Gastroesophageal sphincter (tissue), 4 donors: ENCODE data around the gene GALNT5. TPM values are rescaled to one million over a fixed set of nuclear protein-coding genes. Genes with fewer than 3 reads are reported as not detected.
A peak's percentile ranks its signal among the peaks of the same experiment; 100 is the strongest.

ENCODE experiments used
- ATAC-seq: fragments of 150-250 bp; one replicate; pipeline ENCODE4 v1.9.1; 2016; ENCODE audit warnings: mild to moderate bottlenecking, moderate library complexity
- H3K27ac ChIP-seq, 4 donors: fragments of 200-600 bp; sonication (generic) in 3 of 4; 1 replicate in 3 of 4; 2 replicates in 1 of 4; pipeline ENCODE4 v1.5.1; 2016 to 2019
- H3K27me3 ChIP-seq: fragments of 200-600 bp; sonication (generic); one replicate; pipeline ENCODE4 v1.5.1; 2019
- H3K36me3 ChIP-seq, 2 donors: fragments of 200-600 bp; sonication (generic); one replicate each; pipeline ENCODE4 v1.5.1; 2019; ENCODE audit warnings: control low read depth in 1 of 2
- H3K4me1 ChIP-seq, 3 donors: fragments of 200-600 bp; sonication (generic); 1 replicate in 2 of 3; 2 replicates in 1 of 3; pipeline ENCODE4 v1.5.1; 2016 to 2019; ENCODE audit warnings: control low read depth in 2 of 3
- H3K4me3 ChIP-seq, 2 donors: fragments of 200-600 bp; sonication (generic); one replicate each; pipeline ENCODE4 v1.5.1; 2019; ENCODE audit warnings: mild to moderate bottlenecking in 1 of 2, moderate library complexity in 1 of 2
- H3K9me3 ChIP-seq, 3 donors: fragments of 200-600 bp; sonication (generic); one replicate each; pipeline ENCODE4 v1.5.1; 2017 to 2019; ENCODE audit warnings: control low read depth in 2 of 3
- CTCF ChIP-seq, 4 experiments: fragments of 200-600 bp in 2 of 4; fragments of 450-650 bp in 2 of 4; sonication (generic) in 1 of 4; IDR thresholded peaks; one replicate each; pipeline ENCODE4 v1.5.1; 2017 to 2019; ENCODE audit warnings: antibody characterized with exemption in 4 of 4, mild to moderate bottlenecking in 2 of 4, moderate library complexity in 2 of 4
- EP300 ChIP-seq: sonication (generic); formaldehyde crosslinking; IDR thresholded peaks from one replicate; pipeline ENCODE4 v1.6.1; 2017; ENCODE audit warnings: antibody characterized with exemption, mild to moderate bottlenecking
- POLR2A ChIP-seq, 2 donors: fragments of 450-650 bp; IDR thresholded peaks; one replicate each; pipeline ENCODE4 v1.6.1; 2017; ENCODE audit warnings: antibody characterized with exemption in 2 of 2, mild to moderate bottlenecking in 2 of 2, moderate library complexity in 1 of 2
- POLR2AphosphoS5 ChIP-seq: sonication (generic); formaldehyde crosslinking; IDR thresholded peaks from one replicate; pipeline ENCODE4 v1.6.1; 2017; ENCODE audit warnings: antibody characterized with exemption
- WGBS, 2 donors: methylation state at CpG; one replicate each; pipeline ENCODE4 v1.1.5; 2018; ENCODE audit warnings: low coverage in 1 of 2; 5-methylcytosine and 5-hydroxymethylcytosine counted together
- total RNA-seq, 4 donors: library from RNA; depleted of rRNA; stranded (reverse); fragments of >200 nt; gene quantifications; one replicate each; pipeline ENCODE4 v1.1.0, GENCODE V29; 2016

GALNT5 gene
- total RNA-seq, 4 donors from 2014 or later, result under 0.01 to 0.89 (median 0.24) TPM

DNA sequence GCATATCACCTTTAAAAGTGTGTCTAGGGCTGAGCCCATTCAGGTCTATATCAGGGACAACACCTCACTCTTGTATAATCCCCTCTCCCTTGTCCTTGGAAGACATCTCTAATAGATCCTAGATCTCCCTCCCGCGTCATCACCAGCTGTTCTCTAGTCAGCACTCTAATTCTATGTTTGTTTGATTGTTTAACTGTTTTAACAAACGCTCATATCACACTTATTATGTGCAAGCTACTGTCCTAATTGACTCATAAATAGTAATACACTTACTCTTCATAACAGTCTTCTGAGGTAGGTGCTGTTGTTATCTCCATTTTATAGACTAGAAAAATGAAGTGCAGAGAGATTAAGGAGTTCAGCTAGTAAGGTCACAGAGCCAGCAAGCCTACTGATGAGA lies 69.7 kb downstream of the GALNT5 start:
- Histone ChIP-seq H3K4me3 (no peak overlapping the region), H3K4me1 (no peaks in the 10 kb centered on the region), H3K36me3 (no peaks in the 10 kb centered on the region), H3K27me3 (no peaks in the 10 kb centered on the region), H3K9me3 (no peaks in the 10 kb centered on the region), H3K27ac (no peak overlapping the region)
- 80 to 89% methylated on average over 3 of the region's 3 CpGs for WGBS, 2 donors
- ATAC-seq, result no peak
- TF ChIP-seq POLR2AphosphoS5 (no peak), CTCF (IDR thresholded peaks at IDR 0.05) (no peak), EP300 (no peak), POLR2A (IDR thresholded peaks at IDR 0.05) (no peak)

DNA sequence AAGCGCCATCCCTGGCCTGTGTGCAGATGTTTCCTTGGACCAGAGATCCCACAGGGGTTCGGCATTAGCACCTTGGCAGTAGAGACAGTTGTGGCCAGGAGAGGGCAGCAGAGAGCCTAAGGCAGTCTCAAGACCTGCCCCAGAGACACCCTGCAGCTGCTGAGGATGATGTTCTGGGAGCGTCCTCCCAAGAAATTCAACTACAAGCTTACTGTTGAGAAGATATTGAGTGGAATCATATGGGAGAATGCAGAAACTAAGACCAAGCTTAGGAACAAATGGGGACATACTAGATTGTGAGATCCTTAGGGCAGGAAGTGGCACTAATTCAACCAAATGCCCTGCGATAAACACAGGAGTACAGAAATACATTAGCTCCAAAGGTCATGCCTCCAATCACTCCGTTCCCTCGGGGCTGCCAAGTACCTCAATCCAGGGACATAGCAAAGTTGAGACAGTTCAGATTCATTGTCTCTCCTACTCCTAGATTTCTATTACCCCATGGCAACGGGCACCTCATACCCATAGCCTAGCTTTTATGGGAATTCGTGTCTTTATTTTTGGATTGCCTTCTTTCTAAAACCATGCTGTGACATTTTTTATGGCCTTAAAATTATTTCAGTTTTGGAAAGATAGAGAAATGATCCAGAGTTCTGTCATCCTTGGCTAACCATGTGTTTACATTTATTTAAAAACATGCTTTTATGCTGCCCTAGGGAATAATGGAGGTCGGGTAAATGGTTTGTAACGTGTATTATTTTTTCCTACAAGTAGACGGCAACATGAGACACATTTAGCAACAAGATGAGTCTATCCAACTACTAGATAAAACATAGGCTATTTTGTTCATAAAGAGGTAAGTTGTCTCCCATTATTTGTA lies 70.4 kb downstream of the GALNT5 start:
- H3K4me1 ChIP-seq, result no peaks in the 10 kb centered on the region
- H3K36me3 ChIP-seq, result no peaks in the 10 kb centered on the region
- 27 to 28% methylated on average over 10 to 11 of the region's 11 CpGs for WGBS, 2 donors
- H3K27ac ChIP-seq, result no peak overlapping the region
- ATAC-seq, result peak; percentile 66
- H3K27me3 ChIP-seq, result no peaks in the 10 kb centered on the region
- no peak overlapping the region for H3K4me3 ChIP-seq
- no peaks in the 10 kb centered on the region for H3K9me3 ChIP-seq
- TF ChIP-seq CTCF (IDR thresholded peaks at IDR 0.05), result peak; percentile 56 to 94 (median 59)
- TF ChIP-seq POLR2AphosphoS5, result no peak

GRCh38 chr2:157329524-157329923 lies 72.0 kb downstream of the GALNT5 start:
- H3K36me3 ChIP-seq, result no peaks in the 10 kb centered on the region
- WGBS, 2 donors, result 90 to 92% methylated on average over 8 to 9 of the region's 9 CpGs
- H3K4me3 ChIP-seq, result no peak overlapping the region
- ATAC-seq, result no peak
- no peak overlapping the region for H3K27ac ChIP-seq
- no peaks in the 10 kb centered on the region for H3K27me3 ChIP-seq
- H3K9me3 ChIP-seq, result no peaks in the 10 kb centered on the region
- no peaks in the 10 kb centered on the region for H3K4me1 ChIP-seq
- no peak for TF ChIP-seq CTCF (IDR thresholded peaks at IDR 0.05)
- no peak for TF ChIP-seq POLR2A (IDR thresholded peaks at IDR 0.05)
- TF ChIP-seq POLR2AphosphoS5, result no peak
- TF ChIP-seq EP300, result no peak

- Histone ChIP-seq H3K9me3 (no peaks in the 10 kb centered on the region), H3K27ac (no peak overlapping the region), H3K27me3 (no peaks in the 10 kb centered on the region), H3K4me1 (no peaks in the 10 kb centered on the region), H3K36me3 (no peaks in the 10 kb centered on the region), H3K4me3 (no peak overlapping the region)
- ATAC-seq, result no peak
- TF ChIP-seq EP300, result no peak
- no peak for TF ChIP-seq POLR2AphosphoS5
- no peak for TF ChIP-seq CTCF (IDR thresholded peaks at IDR 0.05)
- TF ChIP-seq POLR2A (IDR thresholded peaks at IDR 0.05), result no peak
- WGBS, 2 donors, result 97 to 100% methylated on average over 2 of the region's 2 CpGs
Observed at GRCh38 chr2:157333304-157334047, 76.0 kb downstream of the GALNT5 start.
